Loucy (cell line): ENCODE measurements around the gene MT4.

ENCODE experiments used
- H2AFZ ChIP-seq: fragments of 200-600 bp; sonication (generic); 2 replicates; pipeline ENCODE4 v1.6.0; 2016; ENCODE audit warnings: antibody characterized with exemption, mild to moderate bottlenecking, low read length, moderate library complexity
- H3F3A ChIP-seq: fragments of 200-600 bp; 2 replicates; pipeline ENCODE4 v1.6.0; 2016; ENCODE audit warnings: antibody characterized with exemption, low read depth, mild to moderate bottlenecking
- H3K27me3 ChIP-seq: fragments of 200-600 bp; sonication (generic); 2 replicates; pipeline ENCODE4 v1.6.1; 2014; ENCODE audit warnings: low read length, mild to moderate bottlenecking; ENCODE audit not compliant: insufficient read depth, poor library complexity, severe bottlenecking
- H3K36me3 ChIP-seq: fragments of 200-600 bp; sonication (generic); 2 replicates; pipeline ENCODE4 v1.6.1; 2016; ENCODE audit warnings: low read length; ENCODE audit not compliant: insufficient read depth
- H3K4me1 ChIP-seq: fragments of 200-600 bp; sonication (generic); 2 replicates; pipeline ENCODE4 v1.5.1; 2014; ENCODE audit warnings: low read length, mild to moderate bottlenecking; ENCODE audit not compliant: insufficient read depth, poor library complexity, severe bottlenecking
- H3K4me2 ChIP-seq: fragments of 200-600 bp; sonication (generic); 2 replicates; pipeline ENCODE4 v1.6.0; 2014; ENCODE audit warnings: antibody characterized with exemption, low read length, low read depth, mild to moderate bottlenecking; ENCODE audit not compliant: poor library complexity, severe bottlenecking
- H3K4me3 ChIP-seq: fragments of 200-600 bp; sonication (generic); 2 replicates; pipeline ENCODE4 v1.5.1; 2014; ENCODE audit warnings: low read length, mild to moderate bottlenecking, mixed read lengths; ENCODE audit not compliant: poor library complexity, severe bottlenecking
- H3K79me2 ChIP-seq: fragments of 200-600 bp; sonication (generic); 2 replicates; pipeline ENCODE4 v1.6.1; 2014; ENCODE audit warnings: low read length; ENCODE audit not compliant: insufficient read depth
- H3K9ac ChIP-seq: fragments of 200-600 bp; sonication (generic); 2 replicates; pipeline ENCODE4 v1.6.0; 2014; ENCODE audit warnings: mild to moderate bottlenecking, low read depth, low read length, moderate library complexity; ENCODE audit not compliant: poor library complexity, severe bottlenecking
- H3K9me2 ChIP-seq: fragments of 200-600 bp; sonication (generic); replicated peaks from 2 replicates; pipeline ENCODE4 v1.6.1; 2016; ENCODE audit warnings: low read depth, low read length, mixed read lengths
- H3K9me3 ChIP-seq: fragments of 200-600 bp; sonication (generic); 2 replicates; pipeline ENCODE4 v1.6.1; 2014; ENCODE audit warnings: mild to moderate bottlenecking, antibody characterized with exemption, low read length, low read depth; ENCODE audit not compliant: insufficient read depth
- H4K20me1 ChIP-seq: fragments of 200-600 bp; sonication (generic); 2 replicates; pipeline ENCODE4 v1.6.0; 2014; ENCODE audit warnings: antibody characterized with exemption, low read length, mild to moderate bottlenecking; ENCODE audit not compliant: insufficient read depth, poor library complexity, severe bottlenecking
- CTCF ChIP-seq: fragments of 200-600 bp; sonication (generic); conservative IDR thresholded peaks from 2 replicates; pipeline ENCODE4 v1.5.1; 2014; ENCODE audit warnings: mild to moderate bottlenecking, antibody characterized with exemption, low read length
- EZH2phosphoT487 ChIP-seq: fragments of 200-600 bp; IDR thresholded peaks from 2 replicates; pipeline ENCODE4 v1.6.1; 2018; ENCODE audit warnings: antibody characterized with exemption, mild to moderate bottlenecking, moderate library complexity, borderline replicate concordance

Gene MT4

DNA sequence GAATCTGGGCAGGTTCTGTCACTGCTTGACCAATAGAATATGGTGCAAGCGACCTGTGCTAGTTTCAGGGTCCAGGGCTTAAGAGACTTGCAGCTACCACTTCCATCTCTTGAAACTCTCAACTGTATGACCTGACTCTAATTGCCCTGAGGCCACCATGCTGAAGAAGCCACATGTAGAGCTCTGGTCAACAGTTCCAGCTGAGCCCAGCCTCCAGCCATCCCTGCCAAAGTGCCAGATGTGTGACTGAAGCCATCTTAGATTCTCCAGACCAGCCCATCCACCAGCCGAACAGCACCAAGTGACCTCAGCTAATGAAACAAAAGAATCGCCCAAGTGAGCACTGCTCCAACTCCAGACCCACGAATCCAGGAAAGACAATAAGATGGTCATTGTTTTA, 40.1 kb downstream of the MT4 start:
- Histone ChIP-seq H2AFZ (no peak overlapping the region), H3K27me3 (no peaks in the 10 kb centered on the region), H3K9me3 (no peaks in the 10 kb centered on the region), H3K9me2 (no peaks in the 10 kb centered on the region), H3K79me2 (peaks cover 7% of the 10 kb centered on the region), H3K4me2 (no peak overlapping the region), H4K20me1 (no peaks in the 10 kb centered on the region), H3K4me3 (no peak overlapping the region), H3K4me1 (peaks cover 10% of the 10 kb centered on the region), H3F3A (no peaks in the 10 kb centered on the region), H3K36me3 (no peaks in the 10 kb centered on the region), H3K9ac (no peak overlapping the region)
- TF ChIP-seq CTCF (no peak), EZH2phosphoT487 (no peak)

GRCh38 chr16:56605475-56605874, 40.6 kb downstream of the MT4 start:
- TF ChIP-seq EZH2phosphoT487 = no peak
- TF ChIP-seq CTCF = no peak
- Histone ChIP-seq H3K79me2 (peaks cover 7% of the 10 kb centered on the region), H3K9me3 (no peaks in the 10 kb centered on the region), H2AFZ (no peak overlapping the region), H3K4me3 (no peak overlapping the region), H3K27me3 (no peaks in the 10 kb centered on the region), H3F3A (no peaks in the 10 kb centered on the region), H4K20me1 (no peaks in the 10 kb centered on the region), H3K9me2 (no peaks in the 10 kb centered on the region), H3K4me2 (no peak overlapping the region), H3K4me1 (peaks cover 15% of the 10 kb centered on the region), H3K36me3 (no peaks in the 10 kb centered on the region), H3K9ac (no peak overlapping the region)

DNA sequence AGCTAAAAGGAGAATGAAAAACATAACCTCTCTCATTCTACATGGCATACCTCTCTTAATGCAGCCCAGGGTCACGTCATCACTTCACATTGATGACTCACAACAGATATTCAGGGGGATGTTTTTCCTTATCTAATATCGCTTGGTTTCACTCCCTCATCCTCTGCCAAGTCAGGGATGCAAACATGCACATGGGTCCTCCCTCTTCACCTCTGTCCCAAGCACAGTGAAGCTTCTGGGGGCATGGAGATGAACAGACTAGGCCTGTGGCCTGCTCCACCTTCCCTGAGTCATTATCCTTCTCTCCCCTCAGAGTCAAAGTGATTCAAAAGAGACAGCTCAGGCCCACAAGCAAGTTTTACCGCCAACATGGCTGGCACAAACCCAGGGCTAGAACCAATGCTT, 41.2 kb downstream of the MT4 start:
- H3K4me3 ChIP-seq = no peak overlapping the region
- no peak overlapping the region for H3K4me2 ChIP-seq
- no peaks in the 10 kb centered on the region for H3K36me3 ChIP-seq
- TF ChIP-seq CTCF = no peak
- no peak for TF ChIP-seq EZH2phosphoT487
- H3F3A ChIP-seq = no peaks in the 10 kb centered on the region
- H3K79me2 ChIP-seq = peaks cover 7% of the 10 kb centered on the region
- no peaks in the 10 kb centered on the region for H4K20me1 ChIP-seq
- no peaks in the 10 kb centered on the region for H3K9me2 ChIP-seq
- H3K9ac ChIP-seq = no peak overlapping the region
- H3K27me3 ChIP-seq = no peaks in the 10 kb centered on the region
- no peak overlapping the region for H2AFZ ChIP-seq
- peaks cover 19% of the 10 kb centered on the region for H3K4me1 ChIP-seq
- H3K9me3 ChIP-seq = no peaks in the 10 kb centered on the region
